HG02840 (cell line): Measurements from ENCODE around the gene IKZF2.
"Not testable (repeated sequence)": the region's sequence is repeated elsewhere in the genome, so short reads cannot be mapped to it uniquely, and the experiment has no call there.

ENCODE experiments used
- ATAC-seq: cut with Tn5 transposase; IDR thresholded peaks from one replicate; pipeline ENCODE4 v1.9.1; 2021; ENCODE audit warnings: mild to moderate bottlenecking, moderate library complexity, moderate number of reproducible peaks; ENCODE audit not compliant: unreplicated experiment, low FRiP score

The IKZF2 gene

DNA sequence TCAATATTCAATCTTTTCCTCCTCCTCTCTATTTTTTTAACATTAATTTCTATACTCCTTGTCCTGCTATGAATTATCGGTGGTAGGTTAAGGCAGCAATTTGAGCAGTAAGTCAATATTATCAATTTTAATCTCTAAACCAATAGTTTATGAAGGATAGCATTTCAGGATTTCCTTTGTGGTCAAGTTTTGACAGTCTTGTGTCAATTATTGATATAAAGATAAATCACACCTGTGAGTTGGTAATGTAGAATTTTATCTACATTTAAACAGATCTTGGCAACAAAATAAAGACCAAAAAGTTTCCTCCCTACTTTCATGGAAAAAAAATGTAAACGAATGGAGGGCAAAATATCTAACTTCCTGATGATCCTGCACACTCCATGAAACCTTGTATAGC is 87.3 kb downstream of the IKZF2 start:
- no peak for ATAC-seq

DNA sequence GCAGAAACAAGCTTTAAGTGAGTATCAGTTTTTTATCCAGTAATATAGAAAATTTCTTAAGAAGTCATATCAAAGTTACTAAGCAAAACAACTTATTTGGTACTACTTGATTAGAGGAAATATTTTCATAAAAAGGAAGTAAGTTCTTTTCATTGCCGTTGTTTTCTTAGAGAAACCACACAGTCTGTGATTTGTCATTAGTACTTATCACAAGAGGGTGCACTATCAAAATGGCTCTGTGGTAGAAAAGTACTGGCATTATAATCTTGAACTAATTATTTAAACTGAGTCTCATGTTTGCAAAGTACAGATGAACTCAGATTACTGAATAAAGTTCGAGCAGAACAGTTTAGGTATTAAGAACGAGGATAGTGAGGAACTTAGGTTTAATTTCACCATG is 93.4 kb downstream of the IKZF2 start:
- ATAC-seq, result no peak

DNA sequence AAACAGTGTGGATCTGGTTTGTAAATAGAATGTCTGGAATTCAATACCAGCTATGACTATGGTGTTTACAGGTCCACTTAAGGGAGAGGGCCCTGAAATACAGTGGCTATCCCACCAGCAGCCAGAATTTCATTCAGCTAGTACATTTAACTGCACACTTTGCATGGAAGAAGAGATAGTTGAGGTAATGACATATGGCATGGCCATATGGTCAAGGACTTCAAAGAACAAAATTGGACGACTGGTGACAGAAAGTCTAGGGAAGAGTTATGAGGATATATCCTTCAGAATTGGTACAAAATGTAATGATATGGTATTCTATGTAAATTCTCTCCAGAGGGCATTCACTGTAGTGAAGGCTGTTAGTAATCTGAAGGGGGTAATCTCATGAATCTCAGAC is 105.0 kb downstream of the IKZF2 start:
- ATAC-seq, result no peak

DNA sequence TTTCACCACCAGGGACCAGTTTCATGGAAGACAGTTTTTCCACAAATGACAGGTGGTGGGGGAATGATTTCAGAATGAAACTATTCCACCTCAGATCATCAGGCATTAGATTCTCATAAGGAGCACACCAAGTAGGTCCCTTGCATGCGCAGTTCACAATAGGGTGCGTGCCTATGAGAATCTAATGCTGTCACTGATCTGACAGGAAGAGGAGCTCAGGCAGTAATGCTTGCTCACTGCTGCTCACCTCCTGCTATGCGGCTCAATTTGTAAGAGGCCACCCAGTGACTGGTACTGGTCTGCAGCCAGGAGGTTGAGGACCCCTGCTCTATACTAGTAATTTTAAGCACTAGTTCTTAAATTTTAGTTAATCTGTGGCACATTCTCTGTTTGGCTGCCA is 107.8 kb downstream of the IKZF2 start:
- ATAC-seq, result no peak

DNA sequence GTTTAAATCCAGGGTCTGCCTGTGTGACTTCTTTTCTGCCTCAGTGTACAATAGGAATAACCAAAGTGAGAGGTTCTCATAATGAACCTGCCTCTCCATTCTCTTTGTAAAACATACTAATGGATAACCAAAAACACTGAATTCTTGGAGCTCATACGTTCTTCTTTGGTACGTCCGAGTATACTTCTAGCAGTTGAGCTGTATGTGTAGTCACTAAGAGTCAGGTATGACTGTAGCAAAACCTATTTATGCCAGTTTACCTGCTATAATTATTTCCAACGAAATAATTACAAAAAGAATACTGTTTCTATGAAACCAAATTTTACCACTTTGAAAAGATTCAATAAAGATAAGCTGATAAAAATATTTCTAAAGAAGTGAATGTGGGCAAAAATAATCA is 109.2 kb downstream of the IKZF2 start:
- no peak for ATAC-seq

DNA sequence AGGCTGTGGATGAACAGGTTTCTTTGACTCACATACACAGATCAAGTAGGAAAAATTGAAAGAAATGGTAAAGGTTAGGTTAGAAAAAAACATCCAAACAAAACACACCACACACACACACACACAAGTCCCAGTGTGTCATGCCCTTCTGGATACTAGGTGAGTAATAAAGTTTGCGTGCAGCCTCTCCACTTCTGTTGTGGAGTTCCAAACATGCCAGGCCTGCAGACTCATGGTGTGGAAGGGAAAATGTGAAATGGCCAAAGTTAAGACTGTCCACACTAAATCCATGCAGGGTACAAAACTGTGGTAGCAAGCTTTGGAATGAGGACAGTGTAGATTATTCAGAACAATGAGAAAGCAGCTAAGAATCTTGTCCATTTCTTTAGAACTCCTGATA is 114.6 kb downstream of the IKZF2 start:
- ATAC-seq, result no peak

DNA sequence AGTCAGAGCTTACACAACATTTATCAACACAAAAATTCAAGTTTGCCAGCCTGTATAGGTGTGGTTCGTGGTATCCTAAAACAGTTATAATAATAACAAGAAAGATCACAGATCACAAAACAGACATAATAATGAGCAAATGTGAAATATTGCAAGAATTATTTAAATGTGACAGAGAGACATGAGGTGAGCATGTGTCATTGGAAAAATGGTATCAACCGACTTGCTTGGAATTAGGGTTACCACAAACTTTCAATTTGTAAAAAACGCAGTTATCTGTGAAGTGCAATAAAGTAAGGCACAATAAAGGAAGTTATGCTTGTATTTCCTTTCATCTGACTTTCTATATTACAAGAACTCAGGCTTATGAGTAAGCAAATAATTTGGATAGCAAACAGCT is 116.8 kb downstream of the IKZF2 start:
- ATAC-seq, result no peak

DNA sequence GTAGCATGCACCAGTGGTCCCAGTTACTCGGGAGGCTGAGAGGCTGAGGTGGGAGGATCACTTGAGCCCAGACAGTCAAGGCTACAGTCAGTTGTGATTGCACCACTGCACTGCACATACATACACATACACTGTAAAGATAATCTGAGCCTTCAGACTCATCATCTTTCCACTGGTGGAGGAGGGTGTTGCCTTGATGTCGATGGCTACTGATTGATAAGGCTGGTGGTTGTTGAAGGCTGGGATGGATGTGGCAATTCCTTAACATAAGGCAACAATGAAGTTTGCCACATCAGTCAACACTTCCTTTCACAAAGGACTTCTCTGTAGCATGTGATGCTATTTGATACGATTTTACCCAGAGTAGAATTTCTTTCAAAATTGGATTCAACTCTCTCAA is 118.8 kb downstream of the IKZF2 start:
- ATAC-seq, result no peak

DNA sequence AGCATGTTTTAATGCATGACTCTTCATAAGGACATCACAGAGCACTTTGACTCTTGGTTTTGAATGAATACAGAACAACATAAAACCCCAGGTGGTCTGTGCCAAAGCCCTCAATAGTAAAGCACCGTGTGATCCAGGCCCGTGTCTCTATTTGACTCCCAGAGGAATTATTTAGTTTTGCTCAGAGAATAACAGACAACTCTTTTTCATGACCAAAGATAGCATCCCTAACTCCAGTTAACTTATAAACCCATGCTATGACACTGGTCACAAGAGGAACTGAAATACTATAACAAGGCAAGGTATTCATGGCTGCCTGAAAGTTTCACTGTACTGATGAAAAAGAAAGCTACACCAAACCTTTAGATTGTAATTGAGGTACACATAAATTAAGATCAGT is 128.4 kb downstream of the IKZF2 start:
- ATAC-seq, result peak; percentile 53

DNA sequence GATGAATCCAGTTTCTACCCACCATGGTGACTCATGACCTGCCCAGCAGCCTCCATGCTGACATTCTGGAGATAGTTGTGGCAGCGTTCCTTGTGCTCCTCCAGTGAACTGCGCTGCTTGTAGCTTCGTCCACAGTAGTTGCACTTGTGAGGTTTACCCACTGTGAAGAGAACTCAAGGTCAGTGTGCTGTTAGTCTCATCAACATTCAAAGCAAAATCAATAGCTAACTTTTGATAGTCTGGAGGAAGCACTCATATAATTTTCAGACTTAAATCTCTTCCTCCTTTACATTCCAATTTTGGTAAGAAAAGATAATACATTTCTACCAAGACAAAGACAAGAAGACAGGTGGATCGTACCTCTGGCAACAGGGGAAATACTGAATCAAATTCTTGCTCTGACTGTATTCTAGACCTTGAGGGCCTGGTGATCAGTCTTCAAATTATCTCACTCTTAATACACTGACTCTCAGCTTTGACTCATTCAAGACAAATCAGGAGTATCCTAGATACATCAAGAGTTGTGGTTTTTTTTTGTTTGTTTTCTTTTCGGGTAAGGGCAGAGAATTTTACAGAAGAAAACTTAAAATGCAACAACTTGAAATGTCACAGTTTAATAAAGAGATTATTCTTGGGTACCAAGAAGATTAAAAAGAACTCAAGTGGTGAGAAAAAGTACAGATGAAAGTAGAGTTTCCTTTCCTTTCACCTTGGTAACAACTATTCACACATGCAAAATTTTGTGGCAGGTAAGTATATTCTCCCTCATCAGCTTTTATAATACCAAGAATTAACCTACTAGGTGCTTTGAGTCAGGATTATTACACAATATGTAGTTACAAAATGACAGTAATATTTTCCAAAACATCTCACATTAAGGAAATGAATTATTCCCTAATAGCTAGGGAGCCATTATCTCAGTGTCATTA is 129.2 kb downstream of the IKZF2 start:
- peak; percentile 84 for ATAC-seq

DNA sequence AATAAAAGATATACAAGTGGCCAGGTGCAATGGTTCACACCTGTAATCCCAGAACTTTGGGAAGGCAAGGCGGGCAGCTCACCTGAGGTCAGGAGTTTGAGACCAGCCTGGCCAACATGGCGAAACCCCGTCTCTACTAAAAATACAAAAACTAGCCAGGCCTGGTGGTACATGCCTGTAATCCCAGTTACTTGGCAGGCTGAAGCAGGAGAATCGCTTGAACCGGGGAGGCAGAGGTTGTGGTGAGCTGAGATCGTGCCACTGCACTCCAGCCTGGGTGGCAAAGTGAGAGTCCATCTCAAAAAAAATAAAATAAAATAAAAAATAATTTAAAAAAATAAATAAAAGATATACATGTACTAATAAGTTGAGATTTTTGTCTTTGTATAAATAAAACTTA is 130.5 kb downstream of the IKZF2 start:
- not testable (repeated sequence) for ATAC-seq

DNA sequence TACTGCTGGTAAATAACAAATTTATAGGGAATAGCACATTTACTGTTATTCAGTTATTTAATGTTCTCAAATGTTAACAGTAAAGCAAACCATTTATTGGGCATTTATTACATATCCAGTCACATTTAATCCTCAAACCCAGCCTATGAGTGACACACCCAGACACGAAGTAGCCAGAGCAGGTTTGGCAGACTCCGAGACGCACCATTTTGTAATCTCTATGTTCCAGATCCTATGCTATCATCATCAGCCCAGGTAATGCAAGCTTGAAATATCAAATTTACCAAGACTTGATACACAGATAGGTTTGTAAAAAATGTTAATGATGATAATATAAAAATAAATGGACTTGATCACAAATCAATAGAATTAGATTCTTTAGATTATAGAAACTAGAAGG is 131.1 kb downstream of the IKZF2 start:
- no peak for ATAC-seq

DNA sequence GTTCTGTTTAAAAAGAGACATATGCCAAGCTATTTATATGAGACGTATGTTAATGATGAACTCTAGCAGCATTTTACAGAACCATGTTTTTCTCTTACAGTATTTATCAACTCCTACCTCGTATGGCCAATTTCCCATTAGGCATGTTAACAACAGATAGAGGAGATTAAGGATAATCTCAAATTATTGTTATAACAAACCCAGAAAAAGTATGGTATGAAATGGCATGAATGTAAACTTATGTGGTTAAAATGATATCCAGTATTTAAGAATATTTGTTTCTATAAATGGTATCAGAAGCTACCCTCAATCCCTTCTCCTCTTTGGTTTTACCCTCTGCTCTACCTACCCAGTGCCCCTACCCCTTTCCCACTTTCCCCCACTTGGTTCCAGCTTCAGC is 132.0 kb downstream of the IKZF2 start:
- ATAC-seq, result no peak

DNA sequence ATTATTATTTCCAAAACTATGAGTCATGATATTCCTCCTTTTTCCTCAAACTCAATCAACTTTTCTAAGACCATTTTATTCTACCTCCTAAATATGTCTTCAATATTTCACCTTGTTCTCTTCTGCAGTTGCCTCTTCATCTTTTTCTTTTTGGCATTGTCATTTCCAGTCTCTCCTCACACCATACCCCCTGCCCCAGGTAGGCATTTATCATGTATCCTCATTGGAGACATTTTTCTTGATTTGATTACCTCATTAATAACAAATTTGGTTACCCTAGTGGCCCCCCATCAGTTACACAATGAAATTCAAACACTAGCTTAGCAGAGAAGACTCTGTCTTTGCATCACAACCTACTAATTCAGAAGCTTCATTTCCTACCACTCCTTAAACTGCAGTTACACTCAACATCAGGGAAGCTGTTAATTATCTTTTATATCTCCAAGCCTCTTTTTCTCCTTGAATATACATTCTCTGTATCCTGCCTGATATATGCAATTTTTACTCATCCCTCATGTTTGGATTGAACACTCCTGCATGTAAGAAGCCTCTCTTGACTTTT is 133.0 kb downstream of the IKZF2 start:
- no peak for ATAC-seq

DNA sequence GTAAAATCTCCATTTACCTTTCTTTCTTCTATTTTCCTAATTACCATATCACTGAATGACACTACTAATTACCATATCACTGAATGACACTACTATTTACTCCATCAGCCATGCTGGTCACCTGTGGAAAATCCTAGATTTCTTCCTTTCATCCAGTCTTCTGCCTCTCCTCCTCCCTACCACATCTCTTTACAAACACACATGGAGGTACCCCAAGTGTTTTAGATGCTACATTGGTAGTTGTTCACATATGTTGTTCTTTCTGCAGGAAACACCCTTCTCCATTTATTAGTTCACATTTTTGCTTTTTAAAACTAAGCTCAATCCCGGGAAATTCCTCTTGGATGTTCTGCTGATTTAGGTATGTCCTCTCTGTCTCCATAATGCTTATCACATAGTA is 134.0 kb downstream of the IKZF2 start:
- ATAC-seq, result no peak

DNA sequence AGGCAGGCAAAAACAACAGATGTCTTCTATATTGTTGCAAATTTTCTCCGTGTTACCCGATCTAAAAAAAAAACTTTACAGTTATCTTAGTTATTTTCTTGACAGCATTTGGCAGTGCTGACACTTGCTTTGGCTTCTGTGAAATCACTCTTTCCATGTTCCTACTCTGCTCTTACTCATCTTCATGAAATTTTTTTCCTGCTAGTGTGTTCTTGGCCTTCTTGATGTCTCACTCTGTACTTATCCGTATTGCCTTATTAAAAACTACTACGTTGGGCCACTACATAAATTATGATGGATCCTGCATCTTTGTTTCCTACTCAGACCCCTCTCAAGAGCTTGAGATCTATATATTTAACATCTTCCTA is 134.4 kb downstream of the IKZF2 start:
- no peak for ATAC-seq

DNA sequence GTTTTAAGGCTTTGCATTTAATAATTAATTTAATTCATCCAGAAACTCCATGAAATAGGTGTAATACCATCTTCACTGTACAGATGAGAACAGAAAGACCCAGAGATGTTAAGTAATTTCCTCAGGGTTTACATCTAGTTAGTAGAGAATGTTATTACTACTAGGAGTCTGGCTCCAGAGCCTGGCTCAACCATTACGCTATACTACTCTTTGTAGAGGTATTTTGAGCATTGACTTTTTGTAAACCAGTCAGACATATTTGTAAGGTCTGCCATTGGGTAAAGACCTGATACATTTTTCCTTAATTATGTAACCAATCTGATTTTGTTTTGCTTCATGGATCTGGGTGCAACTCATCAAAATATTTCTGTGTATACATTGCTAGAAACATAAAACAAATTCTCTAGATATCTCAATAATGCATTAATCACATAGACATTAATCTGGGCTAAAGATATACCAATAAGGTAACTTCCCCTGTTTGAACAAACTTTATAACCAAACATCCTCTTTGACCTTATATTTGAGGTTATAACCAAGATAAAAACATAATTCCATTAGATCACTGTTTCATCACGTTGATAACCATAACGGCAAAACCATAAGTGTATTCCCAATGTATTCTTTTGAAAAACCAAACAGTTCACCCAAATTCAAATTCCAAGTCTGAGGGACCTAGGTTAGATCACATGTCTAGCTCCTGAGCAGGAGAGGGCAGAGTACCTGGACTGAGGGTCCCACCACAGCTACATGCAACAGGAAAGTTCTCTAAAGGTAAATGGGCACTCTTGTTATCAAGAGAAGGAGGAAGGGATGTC is 135.0 kb downstream of the IKZF2 start:
- ATAC-seq, result no peak

DNA sequence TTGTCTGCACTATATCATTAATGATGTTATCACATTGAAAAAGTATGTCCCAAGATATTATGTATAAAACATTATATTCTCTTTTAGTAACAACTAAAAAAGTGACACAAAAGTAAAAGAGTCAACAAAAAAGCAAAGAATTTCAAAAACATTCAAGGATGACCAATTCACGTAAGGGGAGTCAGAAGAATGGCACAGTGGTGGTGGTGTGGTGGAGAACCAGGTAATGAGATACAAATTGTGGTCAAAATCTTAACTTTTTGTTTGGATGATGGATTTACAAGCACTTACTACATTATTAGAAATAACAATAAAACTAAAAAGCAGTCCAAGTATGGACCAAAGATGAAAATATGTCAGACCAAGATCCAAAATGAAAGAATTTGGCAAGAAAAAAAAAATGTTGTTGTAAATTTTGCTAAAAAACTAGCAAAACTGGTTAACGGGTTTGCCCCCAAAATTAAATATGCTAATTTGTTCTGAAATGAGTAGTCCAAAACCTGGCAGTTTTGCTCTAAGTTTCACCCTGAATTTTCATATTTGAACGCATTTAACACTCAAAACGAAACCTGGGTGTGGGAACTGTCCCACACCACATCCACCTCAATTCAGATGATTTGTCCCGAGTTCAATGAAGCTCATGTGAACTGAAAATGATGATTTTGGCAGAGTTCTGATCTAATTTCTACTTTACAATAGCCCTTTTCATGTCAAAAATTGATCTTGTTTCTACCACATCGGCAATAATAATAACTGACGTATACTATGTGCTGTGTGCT is 135.8 kb downstream of the IKZF2 start:
- ATAC-seq, result peak; percentile 90

DNA sequence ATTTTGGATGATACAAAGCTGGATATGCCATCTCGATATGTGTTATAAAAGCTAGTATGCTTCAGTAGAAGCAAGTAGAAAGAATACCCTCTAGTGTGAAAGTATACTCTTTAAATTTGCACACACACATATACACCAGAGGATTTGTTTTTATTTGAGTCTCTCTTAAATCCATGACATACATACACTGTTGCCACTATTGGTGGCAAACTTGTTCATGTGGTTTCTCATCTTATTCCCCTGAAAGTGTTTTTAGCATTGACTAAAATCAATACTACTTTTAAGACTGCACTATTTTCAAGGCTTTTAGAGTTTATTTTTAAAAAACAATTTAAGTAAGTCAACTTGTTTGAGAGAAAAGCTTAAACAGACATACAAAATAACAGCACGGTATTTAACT is 137.4 kb downstream of the IKZF2 start:
- ATAC-seq, result no peak

DNA sequence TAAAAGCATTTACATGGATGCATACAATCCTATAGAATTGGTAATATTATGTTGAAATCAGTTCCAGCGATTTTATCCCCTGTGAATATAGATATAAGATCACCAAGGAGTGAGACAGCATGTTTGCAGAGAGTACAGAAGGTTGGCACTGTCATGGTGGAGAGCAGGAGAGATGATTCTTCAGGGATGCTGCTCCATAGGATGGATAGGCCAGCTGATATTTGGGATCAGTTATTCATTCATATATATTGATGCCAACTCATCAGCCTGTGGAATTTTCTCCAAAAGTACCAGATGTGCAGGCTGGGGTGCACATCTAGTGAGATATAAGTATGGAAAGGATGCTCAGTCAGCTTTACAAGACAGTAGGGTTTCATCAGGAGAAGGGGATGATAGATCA is 139.9 kb downstream of the IKZF2 start:
- no peak for ATAC-seq
